Prostate gland (tissue), 2 donors: ENCODE results near the gene CST8.

Experiments
- POLR2A ChIP-seq: fragments of 450-650 bp; IDR thresholded peaks from one replicate; pipeline ENCODE4 v1.6.1; 2016; ENCODE audit warnings: antibody characterized with exemption, mild to moderate bottlenecking
- POLR2AphosphoS5 ChIP-seq: sonication (generic); formaldehyde crosslinking; IDR thresholded peaks from one replicate; pipeline ENCODE4 v1.6.1; 2017; ENCODE audit warnings: antibody characterized with exemption
- TF ChIP-seq, protein P1 (sequence below), 4 experiments: fragments of 200-600 bp in 2 of 4; fragments of 450-650 bp in 2 of 4; sonication (generic) in 2 of 4; IDR thresholded peaks; 1 replicate in 3 of 4; 2 replicates in 1 of 4; pipeline ENCODE4 v1.5.1; 2016 to 2019; ENCODE audit warnings: antibody characterized with exemption in 4 of 4, mild to moderate bottlenecking in 2 of 4, moderate library complexity in 2 of 4

- TF ChIP-seq, protein P1, sequence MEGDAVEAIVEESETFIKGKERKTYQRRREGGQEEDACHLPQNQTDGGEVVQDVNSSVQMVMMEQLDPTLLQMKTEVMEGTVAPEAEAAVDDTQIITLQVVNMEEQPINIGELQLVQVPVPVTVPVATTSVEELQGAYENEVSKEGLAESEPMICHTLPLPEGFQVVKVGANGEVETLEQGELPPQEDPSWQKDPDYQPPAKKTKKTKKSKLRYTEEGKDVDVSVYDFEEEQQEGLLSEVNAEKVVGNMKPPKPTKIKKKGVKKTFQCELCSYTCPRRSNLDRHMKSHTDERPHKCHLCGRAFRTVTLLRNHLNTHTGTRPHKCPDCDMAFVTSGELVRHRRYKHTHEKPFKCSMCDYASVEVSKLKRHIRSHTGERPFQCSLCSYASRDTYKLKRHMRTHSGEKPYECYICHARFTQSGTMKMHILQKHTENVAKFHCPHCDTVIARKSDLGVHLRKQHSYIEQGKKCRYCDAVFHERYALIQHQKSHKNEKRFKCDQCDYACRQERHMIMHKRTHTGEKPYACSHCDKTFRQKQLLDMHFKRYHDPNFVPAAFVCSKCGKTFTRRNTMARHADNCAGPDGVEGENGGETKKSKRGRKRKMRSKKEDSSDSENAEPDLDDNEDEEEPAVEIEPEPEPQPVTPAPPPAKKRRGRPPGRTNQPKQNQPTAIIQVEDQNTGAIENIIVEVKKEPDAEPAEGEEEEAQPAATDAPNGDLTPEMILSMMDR (IDR thresholded peaks at IDR 0.05): no peak
- TF ChIP-seq POLR2AphosphoS5 (no peak), POLR2A (no peak)
These were observed 28.6 kb downstream of the CST8 start for GRCh38 chr20:23519556-23519955.
